ENCODE data around the gene MXRA8.

MXRA8 gene

GRCh38 chr1:1365875-1366698, 7.7 kb upstream of the MXRA8 start:
- DNase-seq: no peak

- DNase-seq: no peak
These were observed 5.9 kb upstream of the MXRA8 start for GRCh38 chr1:1364266-1364665.

- peak; percentile 83 for DNase-seq
These were observed 3.6 kb upstream of the MXRA8 start for GRCh38 chr1:1361982-1362423.

- DNase-seq: no peak
These were observed 3.1 kb upstream of the MXRA8 start for GRCh38 chr1:1361233-1361981.

- peak; percentile 95 for DNase-seq
These were observed 2.3 kb upstream of the MXRA8 start for GRCh38 chr1:1360506-1361169.

- DNase-seq: peak; percentile 83
These were observed 1.5 kb upstream of the MXRA8 start for GRCh38 chr1:1359664-1360468.

GRCh38 chr1:1359308-1359663, 931 bp upstream of the MXRA8 start:
- DNase-seq: peak; percentile 79

- DNase-seq: no peak
These were observed 403 bp downstream of the MXRA8 start for GRCh38 chr1:1357871-1358432.

- DNase-seq: no peak
These were observed 1.5 kb downstream of the MXRA8 start for GRCh38 chr1:1356796-1357401.

- no peak for DNase-seq
These were observed 2.1 kb downstream of the MXRA8 start for GRCh38 chr1:1356166-1356795.

GRCh38 chr1:1355416-1355815, 2.9 kb downstream of the MXRA8 start:
- peak; percentile 47 for DNase-seq

GRCh38 chr1:1354271-1355247, 3.8 kb downstream of the MXRA8 start:
- DNase-seq: no peak

GRCh38 chr1:1353389-1354151, 4.8 kb downstream of the MXRA8 start:
- DNase-seq: no peak

- no peak for DNase-seq
These were observed 5.5 kb downstream of the MXRA8 start for GRCh38 chr1:1352786-1353388.

GRCh38 chr1:1351511-1352427, 6.6 kb downstream of the MXRA8 start:
- DNase-seq: peak; percentile 46

GRCh38 chr1:1349256-1350012, 8.9 kb downstream of the MXRA8 start, which contains the start of gene DVL1:
Gene DVL1 (minus strand): TSS chr1:1349418. CDS start chr1:1349065, 353 bp downstream.
- DNase-seq: peak; percentile 74

All from fibroblast of skin of right biceps (primary cell).